BJ (cell line): ENCODE results near the gene JUNB. TPM values are rescaled to one million over a fixed set of nuclear protein-coding genes. Genes with fewer than 3 reads are reported as not detected.

Experiments
- CTCF ChIA-PET: fragments of 350-600 bp; formaldehyde crosslinking; extraction: SDS; loops from one replicate; lab custom pipeline; 2021; ENCODE audit warnings: antibody characterized with exemption, inconsistent platforms; lab: Yijun Ruan, JAX
- POLR2A ChIA-PET: fragments of 300-600 bp; sonication (Branson Sonifier 250); formaldehyde crosslinking; extraction: SDS; loops from one replicate; lab custom pipeline; 2021; ENCODE audit warnings: antibody characterized with exemption; lab: Charles Lee
- DNase-seq: peaks from one replicate; pipeline ENCODE4 v3.0.0-alpha.2; 2011; ENCODE audit warnings: low read depth
- H3K27me3 ChIP-seq: 2 replicates; pipeline ENCODE4 v1.6.0; 2011; ENCODE audit warnings: low read length; ENCODE audit not compliant: control insufficient read depth, insufficient read depth
- H3K36me3 ChIP-seq: 2 replicates; pipeline ENCODE4 v1.5.1; 2011; ENCODE audit warnings: low read length; ENCODE audit not compliant: control insufficient read depth, insufficient read depth
- H3K4me3 ChIP-seq: 2 replicates; pipeline ENCODE4 v1.5.1; 2011; ENCODE audit warnings: low read depth, mild to moderate bottlenecking, control low read depth, low read length
- polyA minus RNA-seq: library from RNA; depleted of rRNA, polyadenylated mRNA; stranded (reverse); fragments of >200 nt; gene quantifications from 2 replicates; pipeline ENCODE4 v1.2.3, GENCODE V29; 2011; rRNA and poly(A)+ RNA removed
- polyA plus RNA-seq: library from polyadenylated mRNA; depleted of rRNA; stranded (reverse); fragments of >200 nt; gene quantifications from 2 replicates; pipeline ENCODE4 v1.2.3, GENCODE V29; 2011; rRNA removed
- TF ChIP-seq, protein P1 (sequence below): IDR thresholded peaks from 2 replicates; pipeline ENCODE4 v1.5.1; 2011; ENCODE audit warnings: low read depth, mild to moderate bottlenecking, control low read depth, inconsistent platforms, low read length, moderate library complexity; ENCODE audit not compliant: insufficient read depth

Gene JUNB
- polyA plus RNA-seq: 36.8 and 49.4 TPM in 2 replicates
- polyA minus RNA-seq: 15.3 and 17.3 TPM in 2 replicates

DNA sequence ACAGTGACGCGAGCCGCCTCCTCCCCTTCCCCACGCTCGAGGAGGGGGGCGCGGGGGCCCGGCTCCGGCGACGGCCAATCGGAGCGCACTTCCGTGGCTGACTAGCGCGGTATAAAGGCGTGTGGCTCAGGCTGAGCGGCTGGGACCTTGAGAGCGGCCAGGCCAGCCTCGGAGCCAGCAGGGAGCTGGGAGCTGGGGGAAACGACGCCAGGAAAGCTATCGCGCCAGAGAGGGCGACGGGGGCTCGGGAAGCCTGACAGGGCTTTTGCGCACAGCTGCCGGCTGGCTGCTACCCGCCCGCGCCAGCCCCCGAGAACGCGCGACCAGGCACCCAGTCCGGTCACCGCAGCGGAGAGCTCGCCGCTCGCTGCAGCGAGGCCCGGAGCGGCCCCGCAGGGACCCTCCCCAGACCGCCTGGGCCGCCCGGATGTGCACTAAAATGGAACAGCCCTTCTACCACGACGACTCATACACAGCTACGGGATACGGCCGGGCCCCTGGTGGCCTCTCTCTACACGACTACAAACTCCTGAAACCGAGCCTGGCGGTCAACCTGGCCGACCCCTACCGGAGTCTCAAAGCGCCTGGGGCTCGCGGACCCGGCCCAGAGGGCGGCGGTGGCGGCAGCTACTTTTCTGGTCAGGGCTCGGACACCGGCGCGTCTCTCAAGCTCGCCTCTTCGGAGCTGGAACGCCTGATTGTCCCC lies at the start of gene JUNB:
JUNB (plus strand) TSS at position 142 of the 706 bp plus-strand sequence; CDS start at position 428, 286 bp downstream.
- H3K4me3 ChIP-seq: peak within 1 kb of the TSS; percentile 94
- CTCF ChIA-PET: interaction anchor here (0.6 to 17.9 kb wide), 3 partner anchors 9 to 56 kb away, joined by 3 to 874 read pairs (median 4); partner anchors contain the start of gene HOOK2
- peak; percentile 83 for DNase-seq
- H3K36me3 ChIP-seq: peaks cover 3% of the 10 kb centered on the region
- TF ChIP-seq, protein P1, sequence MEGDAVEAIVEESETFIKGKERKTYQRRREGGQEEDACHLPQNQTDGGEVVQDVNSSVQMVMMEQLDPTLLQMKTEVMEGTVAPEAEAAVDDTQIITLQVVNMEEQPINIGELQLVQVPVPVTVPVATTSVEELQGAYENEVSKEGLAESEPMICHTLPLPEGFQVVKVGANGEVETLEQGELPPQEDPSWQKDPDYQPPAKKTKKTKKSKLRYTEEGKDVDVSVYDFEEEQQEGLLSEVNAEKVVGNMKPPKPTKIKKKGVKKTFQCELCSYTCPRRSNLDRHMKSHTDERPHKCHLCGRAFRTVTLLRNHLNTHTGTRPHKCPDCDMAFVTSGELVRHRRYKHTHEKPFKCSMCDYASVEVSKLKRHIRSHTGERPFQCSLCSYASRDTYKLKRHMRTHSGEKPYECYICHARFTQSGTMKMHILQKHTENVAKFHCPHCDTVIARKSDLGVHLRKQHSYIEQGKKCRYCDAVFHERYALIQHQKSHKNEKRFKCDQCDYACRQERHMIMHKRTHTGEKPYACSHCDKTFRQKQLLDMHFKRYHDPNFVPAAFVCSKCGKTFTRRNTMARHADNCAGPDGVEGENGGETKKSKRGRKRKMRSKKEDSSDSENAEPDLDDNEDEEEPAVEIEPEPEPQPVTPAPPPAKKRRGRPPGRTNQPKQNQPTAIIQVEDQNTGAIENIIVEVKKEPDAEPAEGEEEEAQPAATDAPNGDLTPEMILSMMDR: no peak
- no peaks in the 10 kb centered on the region for H3K27me3 ChIP-seq
- POLR2A ChIA-PET: interaction anchor here (0.6 to 3.6 kb wide), 5 partner anchors 9 to 354 kb away, joined by 3 to 16 read pairs (median 5); no protein-coding TSS in a partner anchor

- H3K36me3 ChIP-seq: peaks cover 13% of the 10 kb centered on the region
- TF ChIP-seq, protein P1: no peak
- H3K4me3 ChIP-seq: no peak overlapping the region
- ChIA-PET CTCF (interaction anchor here (1.3 to 4.7 kb wide), 4 partner anchors 11 to 103 kb away, joined by 6 to 33 read pairs (median 14); no protein-coding TSS in a partner anchor), POLR2A (no interaction called here)
- no peak for DNase-seq
- H3K27me3 ChIP-seq: no peaks in the 10 kb centered on the region
Observed at GRCh38 chr19:12745166-12745897, 46.0 kb upstream of the JUNB start.

GRCh38 chr19:12748489-12748888 lies 42.8 kb upstream of the JUNB start:
- POLR2A ChIA-PET: no interaction called here
- Histone ChIP-seq H3K36me3 (peaks cover 13% of the 10 kb centered on the region), H3K27me3 (peaks cover 4% of the 10 kb centered on the region), H3K4me3 (no peak overlapping the region)
- CTCF ChIA-PET: interaction anchor here (1.1 to 4.7 kb wide), 2 partner anchors 8 to 100 kb away, joined by 4 to 33 read pairs; no protein-coding TSS in a partner anchor
- TF ChIP-seq, protein P1: no peak
- no peak for DNase-seq

DNA sequence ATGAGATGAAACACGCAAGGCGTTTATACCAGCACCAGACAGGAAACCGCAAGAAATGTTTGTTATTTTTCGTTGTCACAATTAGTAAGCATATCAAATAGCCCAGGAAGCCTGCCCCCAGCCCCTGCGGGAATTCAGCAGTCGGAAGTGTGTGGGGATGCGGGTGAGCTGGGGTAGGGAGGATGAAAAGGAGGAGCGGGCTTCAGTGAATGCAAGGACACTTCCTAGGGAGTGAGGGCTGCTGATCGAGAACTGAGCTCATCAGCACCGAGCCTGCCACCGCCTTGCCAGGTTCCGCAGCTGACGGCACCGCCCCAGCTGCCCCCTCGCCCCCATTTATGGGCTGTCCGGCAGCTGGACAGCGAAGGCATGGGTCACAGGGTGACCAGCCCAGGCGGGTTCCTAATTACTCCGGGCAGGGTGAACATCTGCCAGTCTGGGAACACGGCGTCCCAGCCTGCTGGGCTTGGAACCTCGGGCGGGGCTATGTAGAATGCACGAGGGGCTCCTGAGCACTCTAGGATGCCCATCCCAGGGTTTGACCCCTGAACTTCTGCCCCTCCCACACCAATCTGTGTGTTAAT lies 41.3 kb upstream of the JUNB start:
- Histone ChIP-seq H3K4me3 (no peak overlapping the region), H3K27me3 (peaks cover 7% of the 10 kb centered on the region), H3K36me3 (peaks cover 11% of the 10 kb centered on the region)
- CTCF ChIA-PET: interaction anchor here (0.8 to 4.7 kb wide), 3 partner anchors 6 to 92 kb away, joined by 3 to 33 read pairs (median 14); no protein-coding TSS in a partner anchor
- DNase-seq: no peak
- TF ChIP-seq, protein P1: no peak
- POLR2A ChIA-PET: interaction anchor here (0.5 kb wide), 1 partner anchor 72 kb away, joined by 4 read pairs; no protein-coding TSS in a partner anchor
